HG02623 (cell line): Measurements from ENCODE around the gene RARG.
A peak's percentile ranks its signal among the peaks of the same experiment; 100 is the strongest.

Experiments
- ATAC-seq: cut with Tn5 transposase; IDR thresholded peaks from one replicate; pipeline ENCODE4 v1.9.1; 2021; ENCODE audit warnings: moderate library complexity; ENCODE audit not compliant: unreplicated experiment

Gene RARG

GRCh38 chr12:53224061-53224896 lies 7.7 kb downstream of the RARG start:
- no peak for ATAC-seq

- no peak for ATAC-seq
Measured at GRCh38 chr12:53223389-53224060, 8.5 kb downstream of the RARG start.

GRCh38 chr12:53222806-53223261 lies 9.2 kb downstream of the RARG start:
- no peak for ATAC-seq

GRCh38 chr12:53222170-53222721 lies 9.8 kb downstream of the RARG start:
- no peak for ATAC-seq

- ATAC-seq, result peak; percentile 35
Measured at GRCh38 chr12:53221203-53222080, 10.6 kb downstream of the RARG start.

GRCh38 chr12:53220694-53221202 lies 11.3 kb downstream of the RARG start:
- peak; percentile 32 for ATAC-seq

- peak; percentile 22 for ATAC-seq
Measured at GRCh38 chr12:53219956-53220693, 11.9 kb downstream of the RARG start.

GRCh38 chr12:53219292-53219955 lies 12.6 kb downstream of the RARG start:
- peak; percentile 21 for ATAC-seq

- ATAC-seq, result no peak
Measured at GRCh38 chr12:53218551-53219291, 13.3 kb downstream of the RARG start.

GRCh38 chr12:53217931-53218307 lies 14.1 kb downstream of the RARG start:
- no peak for ATAC-seq

GRCh38 chr12:53217051-53217930 lies 14.7 kb downstream of the RARG start:
- ATAC-seq, result no peak

- ATAC-seq, result no peak
Measured at GRCh38 chr12:53215497-53215896, 16.5 kb downstream of the RARG start.

- no peak for ATAC-seq
Measured at GRCh38 chr12:53214687-53215455, 17.1 kb downstream of the RARG start.

- no peak for ATAC-seq
Measured at GRCh38 chr12:53214221-53214620, 17.8 kb downstream of the RARG start.

GRCh38 chr12:53213348-53213747 lies 18.7 kb downstream of the RARG start:
- no peak for ATAC-seq

- no peak for ATAC-seq
Measured at GRCh38 chr12:53212931-53213330, 19.1 kb downstream of the RARG start.
